GM21381 (cell line): ENCODE measurements around the gene ZNF821.
"Not testable (repeated sequence)": the region's sequence is repeated elsewhere in the genome, so short reads cannot be mapped to it uniquely, and the experiment has no call there.

Experiments used
- ATAC-seq: cut with Tn5 transposase; IDR thresholded peaks from one replicate; pipeline ENCODE4 v1.9.1; 2021; ENCODE audit warnings: mild to moderate bottlenecking, moderate library complexity; ENCODE audit not compliant: unreplicated experiment

ZNF821 gene

DNA sequence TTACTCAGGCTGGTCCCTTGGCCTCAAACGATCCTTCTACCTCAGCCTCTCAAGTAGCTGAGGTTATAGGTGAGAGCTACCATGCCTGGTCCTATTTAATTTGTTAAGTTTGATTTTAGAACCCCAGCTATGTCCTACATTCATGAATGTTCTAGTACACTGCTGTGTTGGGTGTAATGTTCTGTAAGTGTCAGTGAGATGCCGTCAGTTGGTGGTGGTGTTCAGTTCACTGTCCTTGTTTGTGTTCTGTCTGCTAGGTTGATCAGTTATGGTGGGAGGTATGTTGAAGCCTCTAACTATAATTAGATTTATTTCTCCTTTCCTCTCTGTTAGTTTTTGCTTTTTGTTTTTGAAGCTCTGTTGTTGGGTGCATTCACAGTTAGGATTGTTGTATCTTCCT lies 19.6 kb upstream of the ZNF821 start:
- ATAC-seq, result no peak

DNA sequence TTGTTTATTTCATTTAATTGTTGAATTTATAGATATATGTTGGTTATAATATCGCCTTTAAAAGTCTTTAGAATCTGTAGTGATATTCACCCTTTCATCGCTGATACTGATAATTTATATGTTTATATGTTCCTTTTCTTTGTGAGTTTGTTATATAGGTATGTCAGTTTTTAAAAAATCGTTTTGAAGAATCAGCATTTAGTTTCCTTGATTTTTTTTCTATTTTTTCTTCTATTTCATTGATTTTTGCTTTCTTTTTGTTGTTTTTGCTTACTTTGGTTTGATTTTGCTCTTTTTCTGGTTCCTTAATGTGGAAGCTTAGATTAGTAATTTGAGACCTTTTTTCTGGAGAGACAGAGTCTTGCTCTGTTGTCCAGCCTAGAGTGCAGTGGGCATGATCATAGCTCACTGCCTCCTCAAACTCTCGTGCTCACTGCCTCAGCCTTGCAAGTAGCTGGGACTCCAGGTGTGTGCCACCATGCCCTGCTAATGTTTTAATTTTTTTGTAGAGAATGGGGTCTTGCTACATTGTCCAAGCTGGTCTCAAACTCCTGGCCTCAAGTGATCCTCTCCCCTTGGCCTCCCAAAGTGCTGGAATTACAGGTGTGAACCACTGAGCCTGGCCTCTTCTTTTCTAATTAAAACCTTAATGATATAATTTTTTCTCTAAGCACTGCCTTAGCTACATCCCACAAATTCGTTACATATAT lies 18.8 kb upstream of the ZNF821 start:
- no peak for ATAC-seq

DNA sequence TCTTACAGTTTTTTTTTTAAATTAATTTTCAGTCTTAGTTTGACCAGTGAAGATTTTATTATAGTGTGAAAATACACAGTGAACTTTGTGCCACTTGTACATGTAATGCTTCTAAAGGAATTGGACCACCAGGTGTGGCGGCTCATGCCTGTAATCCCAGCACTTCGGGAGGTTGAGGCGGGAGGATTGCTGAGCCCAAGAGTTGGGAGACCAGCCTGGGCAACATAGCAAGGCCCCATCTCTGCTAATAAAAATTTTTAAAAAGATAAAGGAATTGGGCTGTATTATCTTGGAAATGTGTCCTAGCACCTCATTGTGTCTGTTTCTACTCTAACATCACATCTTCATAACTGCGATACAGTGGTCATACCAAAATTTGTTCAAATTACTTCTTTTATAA lies 15.2 kb upstream of the ZNF821 start:
- ATAC-seq, result no peak

DNA sequence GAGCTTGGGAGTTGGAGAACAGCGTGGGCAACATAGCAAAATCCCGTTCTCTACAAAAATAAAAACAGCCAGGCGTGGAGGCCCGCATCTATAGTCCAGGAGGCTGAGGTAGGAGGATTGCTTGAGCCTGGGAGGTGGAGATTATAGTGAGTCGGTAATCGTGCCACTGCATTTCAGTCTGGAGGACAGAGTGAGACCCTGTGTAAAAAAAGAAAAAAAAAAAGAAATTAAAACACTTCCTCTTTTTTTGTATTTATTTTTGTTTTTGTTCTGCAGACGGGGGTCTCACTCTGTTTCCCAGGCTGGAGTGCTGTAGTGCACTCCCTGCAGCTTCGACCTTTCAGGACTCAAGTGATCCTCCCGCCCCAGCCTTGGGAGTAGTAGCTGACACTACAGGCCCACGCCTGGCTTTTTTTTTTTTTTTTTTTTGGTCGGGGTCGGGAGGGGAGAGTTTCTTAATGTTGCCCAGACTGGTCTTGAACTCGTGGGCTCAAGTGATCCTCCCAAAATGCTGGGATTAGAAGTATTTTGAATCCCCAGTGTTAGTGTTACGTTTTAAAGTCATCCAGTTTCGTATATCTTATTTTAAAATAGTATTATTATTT lies 12.9 kb upstream of the ZNF821 start:
- ATAC-seq, result no peak

DNA sequence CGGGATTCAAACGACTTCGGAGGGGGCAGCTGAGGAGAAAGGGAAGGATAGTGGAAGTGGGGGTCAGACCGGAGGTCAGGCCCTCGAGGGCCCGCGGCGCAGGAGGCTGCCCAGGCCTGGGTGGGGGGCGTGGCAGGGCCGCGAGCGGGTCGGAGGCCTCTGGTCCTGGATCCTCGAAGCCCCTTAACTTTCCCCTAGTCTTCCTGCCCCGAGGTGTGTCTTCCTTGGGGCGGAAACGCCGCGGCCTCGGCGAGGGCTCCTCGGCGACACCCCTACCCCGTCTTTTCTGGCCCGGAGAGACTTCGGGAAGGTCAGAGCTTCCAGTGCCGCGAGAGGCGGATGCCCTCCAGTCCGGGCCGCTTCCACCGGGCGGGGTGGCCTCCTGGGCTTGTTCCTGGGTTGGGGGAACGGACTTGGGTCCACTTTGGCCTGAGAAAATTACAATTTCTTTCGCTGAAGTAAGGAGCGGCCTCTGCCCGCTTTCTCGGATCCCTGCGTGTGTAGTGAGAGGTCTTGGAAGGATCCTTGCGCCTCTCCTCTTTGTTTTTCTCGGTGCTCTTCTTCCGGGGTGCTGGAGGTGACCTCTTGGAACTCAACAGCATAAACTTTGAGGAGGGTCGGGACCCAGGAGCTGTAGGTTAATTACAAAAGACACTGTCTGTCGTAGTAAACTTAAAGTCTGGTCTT lies 11.8 kb upstream of the ZNF821 start:
- ATAC-seq, result peak; percentile 22

DNA sequence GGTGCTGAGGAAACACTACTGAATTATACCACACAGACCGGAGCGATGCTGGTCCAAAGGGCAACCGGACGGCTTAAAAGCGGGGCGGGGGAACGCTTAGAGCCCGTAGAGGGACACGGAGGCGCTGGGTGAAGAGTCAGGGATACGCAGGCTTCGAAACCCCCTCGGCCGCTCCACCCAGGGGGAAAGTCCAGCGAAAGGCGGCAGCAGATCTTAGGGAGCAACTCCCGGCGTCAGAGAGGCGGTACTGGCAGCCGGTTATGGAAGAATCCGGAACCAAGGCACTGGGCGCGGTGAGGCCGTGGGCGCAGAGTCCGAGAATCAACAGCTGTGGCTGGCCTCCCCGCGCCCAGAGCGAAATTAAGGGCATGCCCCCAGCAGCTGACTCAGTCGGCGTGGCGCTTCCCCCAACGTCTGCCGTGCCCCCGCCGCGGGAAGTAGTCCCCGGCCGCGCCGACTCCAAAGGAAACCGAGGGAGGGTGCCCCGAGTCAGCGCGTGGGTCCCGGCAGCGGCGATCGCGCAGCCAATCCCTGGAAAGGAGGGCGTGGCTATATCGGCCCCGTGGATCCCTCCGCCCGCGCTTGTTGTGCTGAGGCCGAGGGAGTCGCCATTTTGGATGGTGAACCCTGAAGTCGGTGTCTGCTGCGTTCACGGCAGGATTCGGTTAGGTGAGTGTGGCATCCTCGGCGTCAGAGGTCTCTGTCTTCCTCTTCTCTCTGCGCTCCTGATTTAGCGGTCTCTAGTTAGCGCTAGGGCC lies 11.1 kb upstream of the ZNF821 start, which contains the start of gene IST1:
Gene IST1 (plus strand): TSS at position 611 of the 758 bp plus-strand sequence. CDS start 20,110 bp downstream, outside the sequence.
- peak; percentile 90 for ATAC-seq

DNA sequence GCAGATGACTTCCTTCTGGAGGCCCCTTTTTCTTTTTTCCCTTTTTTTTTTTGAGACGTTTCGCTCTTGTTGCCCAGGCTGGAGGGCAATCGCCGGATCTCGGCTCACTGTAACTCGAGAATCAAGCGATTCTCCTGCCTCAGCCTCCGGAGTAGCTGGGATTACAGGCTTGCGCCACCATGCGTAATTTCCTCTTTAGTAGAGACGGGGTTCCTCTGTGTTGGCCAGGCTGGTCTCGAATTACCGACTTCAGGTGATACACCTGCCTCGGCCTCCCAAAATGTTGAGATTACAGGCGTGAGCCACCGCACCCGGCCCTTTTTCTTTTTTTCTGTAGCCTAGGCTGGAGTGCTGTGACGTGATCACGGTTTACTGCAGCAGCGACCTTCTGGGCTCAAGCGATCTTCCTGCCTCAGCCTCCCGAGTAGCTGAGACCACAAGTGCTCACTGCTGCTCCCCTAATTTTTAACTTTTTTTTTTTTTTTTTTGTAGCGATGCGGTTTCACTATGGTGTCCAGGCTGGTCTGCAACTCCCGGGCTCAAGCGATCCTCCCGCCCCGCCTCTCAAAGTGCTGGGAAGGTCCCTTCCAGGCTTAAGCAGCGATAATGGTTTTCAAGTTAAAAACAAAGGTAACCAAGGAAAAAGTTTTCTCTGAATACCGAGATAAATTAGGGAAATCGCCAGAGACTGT lies 10.4 kb upstream of the ZNF821 start:
- ATAC-seq, result peak; percentile 12

DNA sequence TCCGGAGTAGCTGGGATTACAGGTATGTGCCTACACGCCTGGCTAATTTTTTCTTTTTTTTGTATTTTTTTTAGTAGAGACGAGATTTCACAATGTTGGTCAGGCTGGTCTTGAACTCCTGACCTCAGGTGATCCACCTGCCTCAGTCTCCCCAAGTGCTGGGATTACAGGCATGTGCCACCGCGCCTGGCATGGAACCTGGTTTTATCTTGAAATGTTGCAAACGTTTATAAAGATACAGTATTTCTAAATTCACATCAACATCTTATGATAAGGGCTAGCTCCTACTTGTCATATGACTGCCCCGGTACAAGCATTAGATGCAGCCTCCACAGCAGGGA lies 9.9 kb upstream of the ZNF821 start:
- no peak for ATAC-seq

DNA sequence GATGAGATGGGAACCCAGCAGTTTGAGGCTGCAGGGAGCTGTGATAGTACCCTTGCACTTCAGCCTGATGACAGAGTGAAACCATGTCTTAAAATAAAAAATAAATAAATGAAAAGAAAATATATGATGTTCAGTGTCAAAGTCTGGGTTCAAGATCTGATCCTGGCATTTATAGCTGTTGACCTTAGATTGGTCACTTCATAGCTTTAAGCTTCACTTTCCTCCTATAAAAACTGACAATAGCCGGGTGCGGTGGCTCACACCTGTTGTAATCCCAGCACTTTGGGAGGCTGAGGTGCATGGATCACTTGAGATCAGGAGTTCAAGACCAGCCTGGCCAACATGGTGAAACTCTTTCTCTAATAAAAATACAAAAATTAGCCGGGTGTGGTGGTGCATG lies 5.2 kb upstream of the ZNF821 start:
- no peak for ATAC-seq

DNA sequence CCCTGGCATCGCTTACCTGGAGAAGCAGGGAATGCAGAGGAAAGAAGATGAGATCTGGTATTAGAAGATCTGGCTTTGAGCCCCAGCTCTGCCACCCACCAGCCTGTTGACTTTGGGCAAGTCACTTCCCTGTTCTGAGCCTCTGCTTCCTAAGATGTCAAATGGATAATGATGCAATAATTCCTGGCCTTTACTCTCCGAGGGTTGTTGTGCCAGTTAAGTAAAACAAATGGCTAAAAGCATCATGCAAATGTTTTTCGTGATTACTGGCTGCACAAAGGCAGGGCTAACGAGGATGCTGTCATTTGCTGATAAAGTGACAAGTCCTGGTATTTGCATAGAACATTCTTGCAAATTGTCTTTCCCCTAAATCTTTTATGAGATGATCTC lies 1.3 kb upstream of the ZNF821 start:
- no peak for ATAC-seq

DNA sequence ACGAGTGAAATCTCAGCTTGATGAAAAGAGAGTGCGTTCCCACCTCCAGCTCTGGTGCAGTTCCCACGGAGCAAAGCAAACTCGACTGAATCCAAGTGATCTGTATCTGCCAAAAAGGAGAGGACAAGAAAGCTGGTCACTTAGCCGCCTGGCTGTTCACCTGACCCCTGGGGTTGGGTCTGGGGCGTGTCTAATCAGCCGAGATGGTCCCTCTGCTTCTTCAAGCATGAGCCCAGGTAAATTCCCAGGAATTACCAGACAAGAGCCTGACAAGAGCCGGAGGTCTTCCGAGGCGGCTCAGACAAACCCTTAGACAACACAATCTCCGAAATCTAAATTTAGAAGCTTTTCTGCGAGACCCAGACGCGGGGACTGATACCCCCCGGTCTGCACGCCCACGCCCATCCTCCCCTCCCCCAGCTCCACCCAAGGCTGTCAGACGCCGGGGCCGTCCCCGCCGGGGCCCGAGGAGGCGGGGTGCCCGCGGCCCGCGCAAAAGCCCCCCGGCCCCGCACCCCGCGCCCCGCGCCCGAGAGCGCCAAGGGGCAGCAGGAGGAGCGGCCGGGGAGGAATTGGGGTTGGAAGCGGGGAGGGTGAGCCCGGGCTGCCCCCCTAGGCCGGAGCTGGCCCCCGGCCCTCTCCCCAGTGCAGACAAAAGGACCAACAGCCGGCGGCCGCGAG lies 674 bp downstream of the ZNF821 start:
- peak; percentile 50 for ATAC-seq

DNA sequence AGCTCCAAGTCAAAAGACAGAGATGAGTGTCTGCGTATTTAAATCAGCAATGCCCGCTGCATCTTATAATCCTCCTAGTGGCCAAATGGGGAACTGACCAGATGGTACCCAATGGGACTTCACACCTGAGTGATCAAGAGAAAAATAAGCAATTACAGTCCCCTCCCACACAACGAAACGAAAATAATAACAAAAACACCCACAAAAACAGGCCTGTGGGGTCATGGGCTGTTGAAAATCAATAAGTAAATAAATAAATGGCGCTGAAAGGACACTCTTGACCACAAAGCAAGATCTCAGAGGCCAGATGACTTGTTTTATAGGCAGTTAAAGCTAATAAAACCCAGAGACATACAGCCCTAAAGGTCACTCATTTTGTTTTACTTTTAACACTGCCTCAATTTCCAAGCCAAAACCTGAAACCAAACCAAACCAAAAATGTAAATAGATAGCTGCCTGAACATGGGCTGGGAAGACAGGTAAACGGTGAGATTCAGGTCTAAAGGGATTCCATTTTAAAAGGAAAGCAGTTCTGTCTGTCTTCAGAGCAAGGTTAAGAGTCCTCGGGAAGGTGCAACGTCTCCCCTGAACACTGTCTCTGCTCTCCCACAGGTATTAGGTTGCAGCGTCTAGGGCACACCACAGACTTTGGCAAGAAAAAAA lies 1.3 kb downstream of the ZNF821 start:
- peak; percentile 33 for ATAC-seq

DNA sequence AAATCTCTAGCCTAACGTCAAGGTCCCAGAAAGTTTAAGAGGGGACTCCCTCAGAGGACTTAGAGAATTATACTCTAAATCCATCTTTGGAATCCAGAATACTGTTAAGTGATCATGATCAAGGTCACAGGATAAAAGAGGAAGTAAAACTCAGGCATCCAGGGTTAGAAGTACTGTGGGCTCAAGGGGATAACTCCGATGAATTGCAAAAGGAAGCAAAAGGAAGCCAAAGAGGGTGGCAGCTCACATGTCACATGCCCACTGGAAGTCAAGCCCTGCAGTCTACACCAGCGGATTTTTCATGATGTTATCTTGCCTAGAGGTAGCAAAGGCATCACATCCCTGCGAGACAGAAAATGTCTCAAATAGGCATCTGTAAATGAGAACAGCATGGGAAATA lies 3.8 kb downstream of the ZNF821 start:
- ATAC-seq, result no peak

DNA sequence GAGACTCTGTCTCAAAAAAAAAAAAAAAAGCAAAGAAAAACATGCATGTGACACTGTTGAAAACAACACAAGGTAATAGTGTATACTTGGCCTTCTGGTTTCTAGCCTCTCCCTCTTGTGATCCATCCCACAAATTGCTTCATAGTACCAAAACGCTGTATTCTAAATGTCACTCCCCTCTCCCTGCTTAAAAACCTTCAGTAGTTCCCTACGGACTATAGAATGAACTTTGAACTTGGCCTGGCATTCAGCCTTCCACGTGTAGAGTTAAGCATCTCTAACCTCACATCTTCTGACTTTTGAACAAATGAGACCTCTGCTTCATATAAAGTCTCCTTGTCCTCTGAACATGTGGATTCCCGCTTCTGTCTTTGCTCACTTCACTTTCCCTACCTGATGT lies 5.1 kb downstream of the ZNF821 start:
- no peak for ATAC-seq

DNA sequence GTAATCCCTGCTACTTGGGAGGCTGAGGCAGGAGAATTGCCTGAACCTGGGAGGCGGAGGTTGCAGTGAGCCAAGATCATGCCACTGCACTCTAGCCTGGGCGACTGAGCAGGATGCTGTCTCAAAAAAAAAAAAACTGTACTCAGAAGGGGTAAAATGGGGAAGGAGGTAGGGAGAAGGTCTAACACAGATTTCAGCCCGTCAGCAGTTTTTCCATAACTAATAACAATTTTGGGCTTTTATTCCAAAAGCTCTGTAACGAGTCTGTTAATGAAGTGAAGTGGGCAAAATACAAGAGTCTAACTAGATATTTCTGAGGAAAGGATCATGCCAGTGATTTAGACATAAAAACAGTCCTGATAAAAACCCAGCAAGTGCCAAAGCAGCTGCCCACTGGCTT lies 10.8 kb downstream of the ZNF821 start:
- no peak for ATAC-seq

DNA sequence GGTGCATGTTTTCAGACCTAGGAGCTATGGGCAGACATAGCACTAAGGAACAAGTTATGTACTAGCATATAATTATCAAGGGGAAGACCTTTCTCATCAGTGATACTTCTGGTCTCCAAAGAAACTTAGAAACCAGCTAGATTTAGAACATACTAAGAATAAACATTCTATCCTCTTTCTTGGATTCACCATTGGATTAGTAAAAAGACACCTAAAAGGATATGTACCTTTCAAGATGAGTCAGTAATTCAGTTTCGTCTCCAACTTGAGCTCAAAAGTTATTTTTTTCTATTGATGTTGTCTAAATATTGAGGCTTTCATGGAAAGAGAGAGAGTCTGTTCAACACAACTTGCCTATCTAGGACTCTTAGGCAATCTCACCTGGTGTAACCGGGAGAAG lies 13.2 kb downstream of the ZNF821 start:
- ATAC-seq, result no peak

DNA sequence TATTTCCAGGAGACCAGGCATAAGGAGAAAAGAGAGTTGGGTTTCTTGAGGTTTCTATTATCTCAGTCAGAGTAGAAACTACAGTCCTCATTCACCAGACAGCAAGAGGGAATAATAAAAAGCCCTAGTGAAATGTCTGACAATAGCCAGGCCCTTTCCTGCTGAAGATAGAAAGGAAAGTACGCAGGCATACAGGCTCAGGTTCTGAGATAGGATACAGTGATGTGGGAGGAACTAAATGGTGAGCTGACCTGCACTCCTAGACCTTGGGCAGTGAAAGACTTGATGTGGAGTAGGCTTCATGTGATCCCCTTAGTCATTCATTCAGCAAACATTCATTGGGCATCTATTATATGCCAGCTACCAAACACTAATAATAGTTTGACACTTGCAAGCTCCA lies 14.9 kb downstream of the ZNF821 start:
- no peak for ATAC-seq

DNA sequence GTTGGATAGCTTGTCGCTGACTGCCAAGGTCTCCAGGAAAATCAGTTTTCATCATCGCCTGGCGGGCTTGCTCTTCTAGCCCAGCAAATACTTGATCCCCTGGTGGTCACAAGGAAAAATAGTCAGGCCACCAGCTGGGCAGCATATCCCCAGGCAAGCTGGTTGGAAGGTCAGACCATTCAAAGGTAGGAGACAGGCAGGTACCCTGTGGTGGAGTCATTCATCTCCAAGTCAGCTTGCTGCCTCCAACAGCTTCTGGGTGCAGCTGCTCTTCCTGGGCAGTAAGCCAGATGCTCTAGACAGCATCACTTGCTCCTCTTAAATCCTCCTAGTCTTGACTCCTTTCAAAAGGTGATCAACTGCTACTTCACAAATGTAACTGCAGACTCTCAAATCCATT lies 16.0 kb downstream of the ZNF821 start:
- ATAC-seq, result no peak

DNA sequence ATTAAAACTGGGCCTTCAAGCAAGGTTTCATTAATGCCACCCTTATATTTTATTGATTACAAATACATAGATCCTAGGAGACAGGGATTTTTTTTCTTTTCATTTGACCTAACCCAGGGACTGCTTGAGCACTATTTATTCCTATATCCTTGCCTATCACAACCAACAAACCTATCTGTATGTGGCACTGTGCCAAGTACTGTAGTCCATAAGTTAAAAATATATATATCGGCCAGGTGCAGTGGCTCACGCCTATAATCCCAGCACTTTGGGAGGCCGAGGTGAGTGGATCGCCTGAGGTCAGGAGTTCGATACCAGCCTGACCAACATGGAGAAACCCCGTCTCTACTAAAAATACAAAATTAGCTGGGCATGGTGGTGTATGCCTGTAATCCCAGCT lies 16.8 kb downstream of the ZNF821 start:
- ATAC-seq, result not testable (repeated sequence)
